ENCODE results near the gene PCSK4.
A peak's percentile ranks its signal among the peaks of the same experiment; 100 is the strongest.
"Not testable (repeated sequence)": the region's sequence is repeated elsewhere in the genome, so short reads cannot be mapped to it uniquely, and the experiment has no call there.

Gene PCSK4

GRCh38 chr19:1452802-1453524 is 37.2 kb downstream of the PCSK4 start:
- no peak for DNase-seq

GRCh38 chr19:1451916-1452801 is 38.0 kb downstream of the PCSK4 start:
- peak; percentile 48 for DNase-seq

- DNase-seq = peak; percentile 26
These were observed 39.1 kb downstream of the PCSK4 start for GRCh38 chr19:1450735-1451731.

- DNase-seq = peak; percentile 87
These were observed 40.4 kb downstream of the PCSK4 start, which contains the start of gene APC2 for GRCh38 chr19:1449467-1450442. TSS of gene APC2 (plus strand) at chr19:1450121. CDS start at chr19:1453002, 2,881 bp downstream.

- DNase-seq = no peak
These were observed 42.2 kb downstream of the PCSK4 start for GRCh38 chr19:1447944-1448343.

GRCh38 chr19:1447504-1447903 is 42.6 kb downstream of the PCSK4 start:
- no peak for DNase-seq

GRCh38 chr19:1446713-1447481 is 43.3 kb downstream of the PCSK4 start:
- DNase-seq = peak; percentile 31

GRCh38 chr19:1445932-1446712 is 44.0 kb downstream of the PCSK4 start:
- DNase-seq = peak; percentile 87

- peak; percentile 82 for DNase-seq
These were observed 44.8 kb downstream of the PCSK4 start for GRCh38 chr19:1445185-1445931.

GRCh38 chr19:1441677-1442438 is 48.3 kb downstream of the PCSK4 start:
- DNase-seq = no peak

GRCh38 chr19:1441022-1441426 is 49.1 kb downstream of the PCSK4 start:
- DNase-seq = no peak

GRCh38 chr19:1440418-1440801 is 49.7 kb downstream of the PCSK4 start:
- no peak for DNase-seq

GRCh38 chr19:1439525-1440417 is 50.4 kb downstream of the PCSK4 start:
- not testable (repeated sequence) for DNase-seq

GRCh38 chr19:1438933-1439354 is 51.2 kb downstream of the PCSK4 start:
- DNase-seq = peak; percentile 50

GRCh38 chr19:1438035-1438932 is 51.9 kb downstream of the PCSK4 start, which contains the start of gene RPS15:
TSS of gene RPS15 (plus strand) at chr19:1438396. CDS start at chr19:1438426, 30 bp downstream.
- DNase-seq = peak; percentile 96

- no peak for DNase-seq
These were observed 52.5 kb downstream of the PCSK4 start for GRCh38 chr19:1437609-1438008.
